Fibroblast of skin of left quadriceps (primary cell): ENCODE measurements around the gene VEGFB.
A peak's percentile ranks its signal among the peaks of the same experiment; 100 is the strongest.

Experiments used
- DNase-seq, 2 experiments: peaks; one replicate each; pipeline ENCODE4 v3.0.0-alpha.2; 2013; ENCODE audit warnings: low read depth in 2 of 2

The VEGFB gene

DNA sequence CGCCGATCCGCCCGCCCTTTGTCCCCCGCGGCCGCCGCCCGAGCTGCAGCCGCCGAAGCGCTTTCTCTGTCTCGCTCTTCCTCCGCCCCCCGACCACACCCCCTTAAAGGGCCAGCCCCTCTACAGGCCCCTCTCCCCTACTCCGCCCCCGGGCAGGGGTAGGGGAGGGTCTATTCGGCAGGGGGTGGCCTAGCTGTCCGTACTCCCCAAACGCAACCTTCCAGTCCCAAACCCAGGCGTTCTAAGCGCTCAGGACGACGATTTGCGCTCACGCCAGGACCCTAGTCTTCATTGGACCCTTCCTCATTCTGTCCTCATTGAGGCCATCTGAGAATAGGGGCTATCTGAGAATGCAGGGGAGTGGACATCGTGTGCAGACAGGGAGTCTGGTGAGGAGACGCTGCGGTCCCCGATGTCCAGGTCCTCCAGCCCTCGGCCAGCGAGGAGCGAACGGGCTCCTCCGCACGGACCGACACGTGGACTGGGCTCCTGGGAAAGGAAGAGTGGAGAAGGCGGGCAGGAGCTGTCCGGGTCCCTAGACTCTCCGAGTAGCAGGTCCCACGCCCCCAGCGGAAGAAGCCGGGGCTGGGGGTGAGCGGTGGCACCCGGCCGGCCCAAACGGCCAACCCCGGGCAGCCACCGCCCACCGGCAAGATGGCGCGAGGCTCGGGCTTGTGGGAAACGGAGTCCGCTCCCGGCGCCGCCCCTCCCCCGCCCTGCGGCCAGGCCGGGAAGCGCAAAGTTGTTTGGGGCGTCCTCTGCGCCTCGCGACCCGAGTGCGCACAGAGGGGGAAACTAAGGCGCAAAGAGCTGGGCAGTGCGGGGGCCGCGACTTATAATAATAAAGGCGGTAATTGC lies 12.7 kb downstream of the VEGFB start, which contains the start of gene PPP1R14B:
PPP1R14B (minus strand) TSS at position 73 of the 858 bp plus-strand sequence. CDS start 270 bp downstream, outside the sequence.
- peak; percentile 58 to 60 for DNase-seq

- DNase-seq: no peak
These were observed 13.5 kb downstream of the VEGFB start for GRCh38 chr11:64247729-64248531.

GRCh38 chr11:64248578-64248977 lies 14.2 kb downstream of the VEGFB start:
- DNase-seq: no peak

DNA sequence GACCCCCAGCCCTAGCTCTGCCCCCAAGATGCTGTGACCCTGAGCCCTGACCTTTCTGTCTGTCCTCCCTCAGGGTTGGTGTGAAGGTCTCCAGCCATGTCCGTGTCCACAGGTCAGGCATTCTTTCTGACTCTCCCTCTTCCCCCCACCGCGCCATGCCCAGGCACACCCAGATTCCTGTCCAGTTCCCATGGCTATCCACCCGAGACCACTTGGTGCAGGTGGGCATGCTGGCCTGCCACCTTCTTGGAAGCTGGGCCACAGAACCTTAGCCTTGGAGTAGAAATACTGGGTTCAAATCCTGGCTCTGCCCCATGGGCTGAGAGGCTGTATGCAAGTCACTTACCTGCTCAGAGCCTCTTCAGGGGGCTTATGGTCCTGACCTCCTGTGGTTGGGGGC lies 14.7 kb downstream of the VEGFB start:
- DNase-seq: no peak

GRCh38 chr11:64249563-64250414 lies 15.4 kb downstream of the VEGFB start:
- no peak for DNase-seq

- no peak for DNase-seq
These were observed 16.1 kb downstream of the VEGFB start for GRCh38 chr11:64250415-64251015.

GRCh38 chr11:64251016-64251752 lies 16.8 kb downstream of the VEGFB start, which contains the start of gene PLCB3:
PLCB3 (plus strand) TSS chr11:64251530; CDS start chr11:64251650, 120 bp downstream.
- DNase-seq: no peak

DNA sequence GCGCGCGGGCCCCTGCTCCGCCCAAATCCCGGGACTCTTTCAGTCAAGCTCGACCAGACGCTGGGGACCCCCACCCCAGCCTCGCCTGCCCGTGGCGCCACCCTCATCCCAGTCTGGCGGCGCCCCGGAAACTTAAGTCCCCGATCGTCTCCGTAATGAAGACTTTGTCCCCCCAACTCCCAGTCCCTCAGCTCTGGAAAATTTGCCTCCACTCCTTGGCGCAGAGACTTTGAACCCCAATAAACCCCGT lies 17.3 kb downstream of the VEGFB start:
- DNase-seq: no peak

DNA sequence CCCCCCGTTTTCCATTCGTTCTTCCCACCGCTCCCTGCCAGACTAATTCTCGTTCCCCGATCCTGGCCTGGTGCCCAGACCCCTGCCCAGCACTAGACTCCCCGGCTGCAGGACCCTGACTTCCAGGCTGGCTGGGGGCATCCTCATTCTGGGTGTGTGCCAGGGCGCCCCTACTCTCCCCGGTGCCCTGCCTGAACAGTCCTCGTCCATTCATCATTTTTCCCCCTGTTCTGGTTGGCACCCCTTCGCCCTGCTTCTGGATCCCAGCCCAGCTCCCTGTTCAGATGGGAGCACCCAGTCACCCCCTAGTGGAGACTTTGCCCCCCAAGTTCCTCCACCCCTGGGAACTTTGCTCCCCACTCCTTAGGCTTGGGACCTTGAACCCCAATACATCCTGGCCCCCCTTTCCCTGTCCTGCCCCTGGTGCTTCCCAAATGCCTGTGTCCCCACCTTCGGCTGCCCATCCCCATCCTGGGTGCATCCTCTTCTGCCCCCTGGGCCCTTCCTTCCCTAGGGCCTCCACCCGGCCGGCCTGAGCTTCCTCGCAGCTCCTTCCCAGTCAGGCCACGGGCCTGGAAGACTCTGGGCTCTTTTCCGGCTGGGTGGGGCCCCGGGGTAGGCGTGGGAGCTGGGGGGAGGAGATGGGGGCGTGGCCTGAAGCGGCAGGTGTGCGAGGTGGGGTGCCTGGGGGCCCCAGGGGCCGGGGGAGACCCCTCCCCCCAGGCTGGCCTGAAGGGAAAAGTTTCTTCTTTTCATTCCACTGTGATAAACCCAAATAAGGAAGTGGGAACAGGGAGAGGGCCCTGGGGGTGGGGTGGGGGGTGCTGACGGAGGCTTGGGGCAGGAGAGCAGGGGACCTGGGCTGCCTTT lies 17.9 kb downstream of the VEGFB start:
- DNase-seq: no peak

- no peak for DNase-seq
These were observed 18.7 kb downstream of the VEGFB start for GRCh38 chr11:64253043-64253442.

- DNase-seq: no peak
These were observed 19.1 kb downstream of the VEGFB start for GRCh38 chr11:64253481-64253880.

- no peak for DNase-seq
These were observed 19.9 kb downstream of the VEGFB start for GRCh38 chr11:64254326-64254725.

DNA sequence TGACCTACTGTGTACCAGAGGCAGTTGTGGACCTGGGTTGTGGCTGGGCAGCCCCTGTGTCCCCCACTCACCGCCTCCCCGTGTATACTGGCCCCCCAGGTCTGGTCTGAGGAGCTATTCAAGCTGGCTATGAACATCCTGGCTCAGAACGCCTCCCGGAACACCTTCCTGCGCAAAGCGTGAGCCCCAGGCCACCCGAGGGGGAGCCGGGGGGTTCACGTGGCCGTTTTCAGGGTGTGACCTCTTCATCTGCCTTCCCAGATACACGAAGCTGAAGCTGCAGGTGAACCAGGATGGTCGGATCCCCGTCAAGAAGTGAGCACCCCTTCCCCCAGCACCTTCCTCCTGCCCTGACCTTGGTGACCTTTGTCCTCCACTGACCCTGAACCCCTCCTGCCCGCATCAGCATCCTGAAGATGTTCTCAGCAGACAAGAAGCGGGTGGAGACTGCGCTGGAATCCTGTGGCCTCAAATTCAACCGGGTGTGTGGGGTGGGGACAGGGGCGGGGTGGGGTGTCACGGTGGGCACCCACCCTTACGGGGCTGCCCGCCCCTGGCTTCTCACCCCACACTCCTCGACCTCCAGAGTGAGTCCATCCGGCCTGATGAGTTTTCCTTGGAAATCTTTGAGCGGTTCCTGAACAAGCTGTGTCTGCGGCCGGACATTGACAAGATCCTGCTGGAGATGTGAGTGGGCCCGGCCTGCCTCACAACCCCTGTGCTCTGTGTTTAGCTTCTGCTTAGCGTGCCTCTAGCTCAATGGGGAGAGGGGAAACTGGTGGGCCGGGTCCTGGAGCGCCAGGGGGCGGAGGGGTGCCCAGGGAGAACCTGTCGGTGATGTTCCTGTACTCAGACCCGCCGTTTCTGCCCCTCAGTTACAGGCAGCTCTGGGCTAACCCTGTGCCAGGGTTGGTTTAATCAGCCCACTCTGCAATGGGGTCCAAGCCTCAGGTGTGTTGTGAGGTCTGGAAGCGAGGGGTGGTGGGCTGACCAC lies 21.0 kb downstream of the VEGFB start:
- DNase-seq: no peak

GRCh38 chr11:64256300-64256699 lies 21.9 kb downstream of the VEGFB start:
- no peak for DNase-seq

GRCh38 chr11:64258356-64258755 lies 24.0 kb downstream of the VEGFB start:
- no peak for DNase-seq

- DNase-seq: no peak
These were observed 24.7 kb downstream of the VEGFB start for GRCh38 chr11:64258946-64259532.

- no peak for DNase-seq
These were observed 25.2 kb downstream of the VEGFB start for GRCh38 chr11:64259533-64260067.

DNA sequence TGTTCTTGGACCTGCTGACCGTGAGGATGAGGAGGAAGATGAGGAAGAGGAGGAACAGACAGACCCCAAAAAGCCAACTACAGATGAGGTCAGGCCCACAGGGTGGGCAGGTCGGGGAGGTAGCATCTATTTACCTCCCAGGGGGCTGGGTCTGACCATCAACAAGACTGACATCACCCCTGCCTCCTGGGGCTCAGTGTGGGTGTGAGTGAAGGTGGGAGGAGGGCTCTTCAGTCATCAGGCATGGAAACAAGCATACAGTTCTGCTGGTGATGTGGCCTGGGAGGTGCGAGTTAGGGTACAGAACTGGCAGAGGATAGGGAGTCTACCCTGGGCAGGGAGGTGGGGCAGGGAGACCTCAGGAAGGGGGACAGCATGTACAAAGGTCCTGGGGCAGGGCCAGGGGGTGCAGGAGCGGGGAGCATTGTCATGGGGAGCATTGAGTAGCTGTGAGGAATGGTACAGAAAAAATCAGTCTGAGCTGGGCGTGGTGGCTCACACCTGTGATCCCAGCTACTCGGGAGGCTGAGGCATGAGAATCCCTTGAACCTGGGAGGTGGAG lies 25.8 kb downstream of the VEGFB start:
- DNase-seq: no peak
